Putamen (tissue), 1 donor: ENCODE results near the gene SCG3.

Experiments used
- DNase-seq: peaks from one replicate; pipeline ENCODE4 v3.0.0-alpha.2; 2016; ENCODE audit warnings: low spot score

SCG3 gene

DNA sequence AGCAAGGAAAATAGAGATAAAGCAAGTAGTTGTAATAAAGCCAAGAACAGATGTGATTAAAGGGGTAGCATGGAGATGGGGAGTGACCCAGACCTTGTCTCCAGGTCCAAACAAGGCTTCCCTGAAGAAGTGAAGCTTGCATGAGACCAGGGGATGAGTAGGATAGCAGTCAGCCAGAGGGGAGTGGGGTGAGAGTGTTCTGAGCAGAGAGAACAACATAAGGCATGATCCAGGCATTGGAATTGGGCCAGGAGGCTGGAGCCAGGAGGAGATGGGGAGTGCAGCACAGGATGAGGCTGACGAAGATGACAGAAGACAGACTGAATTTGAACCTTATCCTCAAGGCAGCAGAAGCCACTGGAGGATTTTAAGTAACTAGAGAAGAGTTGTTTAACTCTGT lies 77.3 kb downstream of the SCG3 start:
- DNase-seq: no peak

- no peak for DNase-seq
Observed at GRCh38 chr15:51759557-51760070, 78.3 kb downstream of the SCG3 start.

GRCh38 chr15:51760805-51761204 lies 79.5 kb downstream of the SCG3 start:
- DNase-seq: no peak

DNA sequence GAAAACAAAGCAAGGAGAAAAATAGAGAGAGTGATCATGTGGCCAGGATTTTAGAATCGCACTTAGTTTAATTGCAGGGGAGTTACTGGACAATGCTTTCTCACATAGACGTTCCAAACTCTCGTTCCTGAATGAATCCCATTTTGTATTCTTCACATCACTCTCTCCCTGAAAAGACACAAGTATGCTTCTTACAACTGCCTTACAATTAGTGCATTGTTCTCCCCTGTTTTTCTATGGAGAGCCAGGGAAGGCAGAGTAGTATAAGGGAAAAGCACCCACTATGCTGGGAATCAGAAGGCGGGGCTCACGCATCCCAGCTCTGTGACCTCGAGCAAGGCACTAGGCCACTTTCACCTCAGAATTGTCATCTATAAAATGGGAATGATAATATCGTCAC lies 84.4 kb downstream of the SCG3 start:
- peak; percentile 95 for DNase-seq

DNA sequence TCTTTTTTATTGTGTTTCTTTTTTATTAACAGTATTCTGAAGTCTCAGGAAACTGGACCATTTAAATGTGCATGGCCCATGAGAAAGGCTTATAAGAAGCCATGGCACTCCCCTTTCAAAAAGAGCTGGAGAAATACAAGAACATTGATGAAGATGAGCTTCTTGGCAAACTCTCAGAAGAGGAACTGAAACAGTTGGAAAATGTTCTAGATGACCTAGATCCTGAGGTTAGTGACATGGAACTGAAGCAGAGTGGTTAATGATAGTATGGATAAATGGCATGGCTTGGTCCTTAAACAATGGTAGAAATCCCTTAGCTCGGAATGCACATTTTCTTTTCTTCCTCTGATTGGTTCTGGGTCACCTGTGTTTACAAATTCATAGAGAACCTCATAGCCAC lies 85.0 kb downstream of the SCG3 start:
- DNase-seq: no peak

DNA sequence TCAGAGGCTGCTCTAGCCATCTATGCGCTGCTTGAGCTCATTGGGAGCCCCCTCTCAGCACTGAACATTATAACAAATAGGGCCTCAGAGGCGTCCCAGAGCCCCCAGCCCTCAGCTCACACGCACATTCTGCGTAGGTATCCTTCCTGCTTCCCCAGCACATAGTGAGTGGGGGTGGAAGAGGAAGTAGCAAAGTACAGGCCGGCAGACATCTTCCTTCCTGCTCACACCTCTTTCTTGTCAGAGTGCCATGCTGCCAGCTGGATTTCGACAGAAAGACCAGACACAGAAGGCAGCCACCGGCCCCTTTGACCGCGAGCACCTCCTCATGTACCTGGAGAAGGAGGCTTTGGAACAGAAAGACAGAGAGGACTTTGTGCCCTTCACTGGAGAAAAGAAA lies 86.7 kb downstream of the SCG3 start:
- DNase-seq: no peak
